ENCODE measurements around the gene PTPRN2.
"Not testable (repeated sequence)": the region's sequence is repeated elsewhere in the genome, so short reads cannot be mapped to it uniquely, and the experiment has no call there.

The PTPRN2 gene

DNA sequence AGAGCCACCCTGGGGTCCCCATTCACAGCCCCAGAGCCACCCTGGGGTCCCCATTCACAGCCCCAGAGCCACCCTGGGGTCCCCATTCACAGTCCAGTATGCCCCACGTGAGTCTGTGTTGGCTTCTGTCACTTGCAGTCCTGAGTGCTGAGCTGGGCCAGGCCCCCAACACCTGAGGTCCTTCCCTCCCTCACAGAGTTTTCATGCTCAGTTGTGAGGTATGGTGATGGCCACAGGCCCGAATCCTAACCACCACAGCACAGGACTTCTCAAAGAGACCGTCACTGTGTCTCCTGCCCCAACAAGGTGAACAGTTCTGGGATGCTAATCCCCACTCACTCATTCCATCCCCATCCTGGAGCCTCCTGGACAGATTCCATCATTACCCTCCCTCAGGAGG lies 239.2 kb downstream of the PTPRN2 start:
- H3K23ac ChIP-seq (ENCODE audit: low read depth, low read length, poor library complexity), result no peak overlapping the region
- DNase-seq (ENCODE audit: low spot score), result no peak
- no peak overlapping the region for H3K14ac ChIP-seq (ENCODE audit: low read length)
- H2BK5ac ChIP-seq (ENCODE audit: low read length), result no peak overlapping the region
- H2BK15ac ChIP-seq (ENCODE audit: low read length), result no peak overlapping the region
- no peak overlapping the region for H3K4me2 ChIP-seq (ENCODE audit: insufficient read depth, low read length, poor library complexity, severe bottlenecking)
- peaks cover 0 to 30% (median 7%) of the 10 kb centered on the region in 3 experiments for H3K27me3 ChIP-seq (ENCODE audit: control insufficient read depth in 3 of 3, insufficient read depth in 3 of 3, low read depth in 1 of 3, low read length in 3 of 3)
- WGBS, 2 donors (ENCODE audit: extremely low coverage in 2 of 2, insufficient read length in 2 of 2, insufficient replicate concordance in 1 of 2), result no CpG with 5 or more reads among the region's 3 CpGs
- H2AK5ac ChIP-seq (ENCODE audit: low read depth, low read length), result no peak overlapping the region
- H4K91ac ChIP-seq (ENCODE audit: low read depth, low read length, poor library complexity), result no peak overlapping the region
- H3K4me1 ChIP-seq (ENCODE audit: control insufficient read depth in 2 of 2, insufficient read depth in 1 of 2, low read depth in 1 of 2, low read length in 2 of 2), result peaks cover 0 to 2% of the 10 kb centered on the region in 2 donors
- no peaks in the 10 kb centered on the region for H3K36me3 ChIP-seq (replicated peaks in 1 of 2; ENCODE audit: control insufficient read depth in 2 of 2, insufficient read depth in 2 of 2, low read length in 2 of 2)
- no peak overlapping the region for H3K9ac ChIP-seq (ENCODE audit: low read depth, low read length, poor library complexity)
- H3K18ac ChIP-seq (ENCODE audit: low read length), result no peak overlapping the region
- no peak overlapping the region for H2AFZ ChIP-seq (ENCODE audit: low read length)
- H3K4ac ChIP-seq (ENCODE audit: low read length), result no peak overlapping the region
- H2BK120ac ChIP-seq (ENCODE audit: low read depth, low read length), result no peak overlapping the region
- H3K79me1 ChIP-seq (ENCODE audit: low read depth, low read length), result no peaks in the 10 kb centered on the region
- no peak overlapping the region for H4K8ac ChIP-seq (ENCODE audit: low read depth, low read length)
- no peak overlapping the region for H3K27ac ChIP-seq (replicated peaks; ENCODE audit: low read length)
- peaks cover 0 to 2% of the 10 kb centered on the region in 2 donors for H3K9me3 ChIP-seq (replicated peaks in 1 of 2; ENCODE audit: control insufficient read depth in 2 of 2, insufficient read depth in 1 of 2, low read depth in 1 of 2, low read length in 2 of 2)
- H3K4me3 ChIP-seq (ENCODE audit: low read length in 2 of 2), result no peak overlapping the region
- H2BK12ac ChIP-seq (ENCODE audit: low read length), result no peak overlapping the region

- H3K79me1 ChIP-seq (ENCODE audit: low read depth, low read length); H2BK12ac ChIP-seq (ENCODE audit: low read length); DNase-seq (ENCODE audit: low spot score); H2BK15ac ChIP-seq (ENCODE audit: low read length); H3K9ac ChIP-seq (ENCODE audit: low read depth, low read length, poor library complexity); H3K4me2 ChIP-seq (ENCODE audit: insufficient read depth, low read length, poor library complexity, severe bottlenecking); H3K4me1 ChIP-seq (ENCODE audit: control insufficient read depth in 2 of 2, insufficient read depth in 1 of 2, low read depth in 1 of 2, low read length in 2 of 2); H3K4me3 ChIP-seq (ENCODE audit: low read length in 2 of 2); H3K27ac ChIP-seq (replicated peaks; ENCODE audit: low read length); H2BK5ac ChIP-seq (ENCODE audit: low read length); H3K4ac ChIP-seq (ENCODE audit: low read length); H3K9me3 ChIP-seq (replicated peaks in 1 of 2; ENCODE audit: control insufficient read depth in 2 of 2, insufficient read depth in 1 of 2, low read depth in 1 of 2, low read length in 2 of 2); H3K36me3 ChIP-seq (replicated peaks in 1 of 2; ENCODE audit: control insufficient read depth in 2 of 2, insufficient read depth in 2 of 2, low read length in 2 of 2); H4K8ac ChIP-seq (ENCODE audit: low read depth, low read length); H3K23ac ChIP-seq (ENCODE audit: low read depth, low read length, poor library complexity); H2AFZ ChIP-seq (ENCODE audit: low read length); H4K91ac ChIP-seq (ENCODE audit: low read depth, low read length, poor library complexity); H3K14ac ChIP-seq (ENCODE audit: low read length); H2BK120ac ChIP-seq (ENCODE audit: low read depth, low read length); H3K18ac ChIP-seq (ENCODE audit: low read length): not testable (repeated sequence)
- no CpG with 5 or more reads among the region's 4 CpGs for WGBS, 2 donors (ENCODE audit: extremely low coverage in 2 of 2, insufficient read length in 2 of 2, insufficient replicate concordance in 1 of 2)
- Histone ChIP-seq H3K27me3 (ENCODE audit: control insufficient read depth in 3 of 3, insufficient read depth in 3 of 3, low read depth in 1 of 3, low read length in 3 of 3) (peaks cover 0 to 29% (median 7%) of the 10 kb centered on the region in 3 experiments), H2AK5ac (ENCODE audit: low read depth, low read length) (peak overlapping the region; percentile 14)
Observed at GRCh38 chr7:158348039-158348438, 239.6 kb downstream of the PTPRN2 start.

DNA sequence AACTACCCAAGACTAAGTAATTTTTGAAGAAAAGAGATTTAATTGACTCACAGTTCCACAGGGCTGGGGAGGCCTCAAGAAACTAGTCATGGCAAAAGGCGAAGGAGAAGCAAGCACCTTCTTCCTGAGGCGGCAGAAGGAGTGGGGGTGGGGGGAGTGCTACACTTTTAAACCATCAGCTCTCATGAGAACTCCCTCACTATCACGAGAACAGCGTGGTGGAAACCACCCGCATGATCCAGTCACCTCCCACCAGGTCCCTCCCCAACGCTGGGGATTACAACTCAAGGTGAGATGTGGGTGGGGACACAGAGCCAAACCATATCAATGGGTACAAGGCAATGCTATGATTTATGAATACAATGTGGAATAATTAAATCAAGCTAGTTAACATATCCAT lies 241.9 kb downstream of the PTPRN2 start:
- Histone ChIP-seq H3K27ac (replicated peaks; ENCODE audit: low read length) (no peak overlapping the region), H4K91ac (ENCODE audit: low read depth, low read length, poor library complexity) (no peak overlapping the region), H3K4me2 (ENCODE audit: insufficient read depth, low read length, poor library complexity, severe bottlenecking) (no peak overlapping the region), H3K9me3 (replicated peaks in 1 of 2; ENCODE audit: control insufficient read depth in 2 of 2, insufficient read depth in 1 of 2, low read depth in 1 of 2, low read length in 2 of 2) (peaks cover 3 to 4% of the 10 kb centered on the region in 2 donors), H2BK15ac (ENCODE audit: low read length) (no peak overlapping the region), H3K27me3 (ENCODE audit: control insufficient read depth in 3 of 3, insufficient read depth in 3 of 3, low read depth in 1 of 3, low read length in 3 of 3) (peaks cover 0 to 10% (median 0%) of the 10 kb centered on the region in 3 experiments), H2BK12ac (ENCODE audit: low read length) (no peak overlapping the region), H2BK5ac (ENCODE audit: low read length) (no peak overlapping the region), H3K9ac (ENCODE audit: low read depth, low read length, poor library complexity) (no peak overlapping the region), H2AFZ (ENCODE audit: low read length) (no peak overlapping the region), H4K8ac (ENCODE audit: low read depth, low read length) (no peak overlapping the region), H3K4me3 (ENCODE audit: low read length in 2 of 2) (no peak overlapping the region), H3K14ac (ENCODE audit: low read length) (no peak overlapping the region), H2BK120ac (ENCODE audit: low read depth, low read length) (no peak overlapping the region), H3K36me3 (replicated peaks in 1 of 2; ENCODE audit: control insufficient read depth in 2 of 2, insufficient read depth in 2 of 2, low read length in 2 of 2) (no peaks in the 10 kb centered on the region), H3K23ac (ENCODE audit: low read depth, low read length, poor library complexity) (no peak overlapping the region), H3K4ac (ENCODE audit: low read length) (no peak overlapping the region), H2AK5ac (ENCODE audit: low read depth, low read length) (no peak overlapping the region), H3K79me1 (ENCODE audit: low read depth, low read length) (no peaks in the 10 kb centered on the region), H3K18ac (ENCODE audit: low read length) (no peak overlapping the region), H3K4me1 (ENCODE audit: control insufficient read depth in 2 of 2, insufficient read depth in 1 of 2, low read depth in 1 of 2, low read length in 2 of 2) (no peaks in the 10 kb centered on the region)
- WGBS, 2 donors (ENCODE audit: extremely low coverage in 2 of 2, insufficient read length in 2 of 2, insufficient replicate concordance in 1 of 2), result no CpG with 5 or more reads among the region's 6 CpGs
- DNase-seq (ENCODE audit: low spot score), result no peak

DNA sequence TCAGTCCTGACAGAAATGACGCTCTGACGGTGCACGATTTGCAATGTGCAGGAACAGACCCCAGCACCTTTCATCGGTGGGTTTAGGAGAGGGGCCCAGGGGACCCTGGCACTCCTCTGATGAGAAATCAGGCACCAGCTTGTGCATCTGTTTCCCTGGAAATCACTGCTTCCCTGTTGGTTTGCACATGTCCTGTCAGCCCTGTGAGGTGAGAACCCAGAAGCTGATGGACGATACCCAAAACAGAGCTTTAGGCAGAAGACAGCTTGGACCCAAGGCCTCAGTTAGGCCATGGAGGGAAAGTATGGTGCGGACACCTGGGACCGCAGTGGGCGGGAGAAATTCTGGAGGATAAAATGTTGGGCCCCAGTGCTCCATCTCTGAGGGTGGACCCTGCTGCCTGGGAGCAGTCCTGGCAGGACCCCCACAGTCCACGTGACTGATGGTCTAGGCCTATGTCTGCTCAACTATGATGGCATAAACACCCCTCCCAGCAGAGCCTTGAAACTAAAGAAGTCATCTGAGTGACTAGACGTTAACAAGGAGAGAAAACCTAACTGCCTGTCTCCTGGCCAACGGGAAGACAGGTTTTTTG lies 242.8 kb downstream of the PTPRN2 start:
- Histone ChIP-seq H3K18ac (ENCODE audit: low read length) (peak overlapping the region; percentile 71), H3K14ac (ENCODE audit: low read length) (no peak overlapping the region), H3K79me1 (ENCODE audit: low read depth, low read length) (no peaks in the 10 kb centered on the region), H3K9me3 (replicated peaks in 1 of 2; ENCODE audit: control insufficient read depth in 2 of 2, insufficient read depth in 1 of 2, low read depth in 1 of 2, low read length in 2 of 2) (peaks cover 3 to 4% of the 10 kb centered on the region in 2 donors), H4K8ac (ENCODE audit: low read depth, low read length) (peak overlapping the region; percentile 72), H3K23ac (ENCODE audit: low read depth, low read length, poor library complexity) (no peak overlapping the region), H3K27me3 (ENCODE audit: control insufficient read depth in 3 of 3, insufficient read depth in 3 of 3, low read depth in 1 of 3, low read length in 3 of 3) (peaks cover 0 to 1% (median 0%) of the 10 kb centered on the region in 3 experiments), H2BK120ac (ENCODE audit: low read depth, low read length) (no peak overlapping the region), H3K9ac (ENCODE audit: low read depth, low read length, poor library complexity) (no peak overlapping the region), H2BK15ac (ENCODE audit: low read length) (peak overlapping the region; percentile 49), H2AFZ (ENCODE audit: low read length) (no peak overlapping the region), H3K4me1 (ENCODE audit: control insufficient read depth in 2 of 2, insufficient read depth in 1 of 2, low read depth in 1 of 2, low read length in 2 of 2) (no peaks in the 10 kb centered on the region), H2BK5ac (ENCODE audit: low read length) (no peak overlapping the region), H3K36me3 (replicated peaks in 1 of 2; ENCODE audit: control insufficient read depth in 2 of 2, insufficient read depth in 2 of 2, low read length in 2 of 2) (no peaks in the 10 kb centered on the region), H3K27ac (replicated peaks; ENCODE audit: low read length) (no peak overlapping the region), H2BK12ac (ENCODE audit: low read length) (peak overlapping the region; percentile 84), H3K4ac (ENCODE audit: low read length) (no peak overlapping the region), H2AK5ac (ENCODE audit: low read depth, low read length) (no peak overlapping the region), H3K4me2 (ENCODE audit: insufficient read depth, low read length, poor library complexity, severe bottlenecking) (no peak overlapping the region), H3K4me3 (ENCODE audit: low read length in 2 of 2) (no peak overlapping the region), H4K91ac (ENCODE audit: low read depth, low read length, poor library complexity) (no peak overlapping the region)
- no peak for DNase-seq (ENCODE audit: low spot score)
- no CpG with 5 or more reads among the region's 11 CpGs for WGBS, 2 donors (ENCODE audit: extremely low coverage in 2 of 2, insufficient read length in 2 of 2, insufficient replicate concordance in 1 of 2)
